ENCODE measurements around the gene ZSCAN20.

The ZSCAN20 gene

GRCh38 chr1:33438364-33439160 lies 33.9 kb upstream of the ZSCAN20 start:
- no peak for TF ChIP-seq CTCF (IDR thresholded peaks at IDR 0.05; ENCODE audit: low read depth, low read length)
- no peak for DNase-seq (ENCODE audit: extremely low read depth, low read depth)

GRCh38 chr1:33439662-33440061 lies 32.8 kb upstream of the ZSCAN20 start:
- TF ChIP-seq CTCF (IDR thresholded peaks at IDR 0.05; ENCODE audit: low read depth, low read length): no peak
- DNase-seq (ENCODE audit: extremely low read depth, low read depth): no peak

- DNase-seq (ENCODE audit: extremely low read depth, low read depth): no peak
- TF ChIP-seq CTCF (IDR thresholded peaks at IDR 0.05; ENCODE audit: low read depth, low read length): no peak
These were observed 31.2 kb upstream of the ZSCAN20 start for GRCh38 chr1:33441088-33441745.

- TF ChIP-seq CTCF (IDR thresholded peaks at IDR 0.05; ENCODE audit: low read depth, low read length): no peak
- DNase-seq (ENCODE audit: extremely low read depth, low read depth): no peak
These were observed 30.3 kb upstream of the ZSCAN20 start for GRCh38 chr1:33442141-33442540.

GRCh38 chr1:33443080-33443704 lies 29.3 kb upstream of the ZSCAN20 start:
- DNase-seq (ENCODE audit: extremely low read depth, low read depth): no peak
- no peak for TF ChIP-seq CTCF (IDR thresholded peaks at IDR 0.05; ENCODE audit: low read depth, low read length)

GRCh38 chr1:33443705-33444180 lies 28.7 kb upstream of the ZSCAN20 start:
- TF ChIP-seq CTCF (IDR thresholded peaks at IDR 0.05; ENCODE audit: low read depth, low read length): no peak
- no peak for DNase-seq (ENCODE audit: extremely low read depth, low read depth)

- no peak for DNase-seq (ENCODE audit: extremely low read depth, low read depth)
- no peak for TF ChIP-seq CTCF (IDR thresholded peaks at IDR 0.05; ENCODE audit: low read depth, low read length)
These were observed 27.3 kb upstream of the ZSCAN20 start for GRCh38 chr1:33445108-33445507.
